ENCODE measurements around the gene CCDC9. TPM values are rescaled to one million over a fixed set of nuclear protein-coding genes. Genes with fewer than 3 reads are reported as not detected.

The CCDC9 gene
- total and polyA plus RNA-seq, 2 of the 13 experiments (the other 11 are each of a cell fraction or from before 2014, with no cell fraction given): 2.9 to 6.3 TPM

GRCh38 chr19:47226426-47227351, 29.6 kb upstream of the CCDC9 start (continued):
- peak; percentile 94 for TF ChIP-seq PATZ1 (CRISPR knock-in tag; IDR thresholded peaks at IDR 0.05)
- TF ChIP-seq SRSF1 (optimal IDR thresholded peaks at IDR 0.05; ENCODE audit: low read depth, low read length): peak; percentile 25
- TF ChIP-seq ZSCAN20 (CRISPR knock-in tag; IDR thresholded peaks at IDR 0.05; ENCODE audit: borderline replicate concordance): no peak; the same call in 1 of the 2 replicates
- peak; percentile 91 for TF ChIP-seq THRA (CRISPR knock-in tag; IDR thresholded peaks at IDR 0.05; ENCODE audit: borderline replicate concordance)
- peak; percentile 87 for TF ChIP-seq SRSF4 (IDR thresholded peaks at IDR 0.05; ENCODE audit: low read depth, low read length, poor library complexity, severe bottlenecking)
- 0 out of 2 replicates have a peak, but pooled peaks have one; percentile 12 for TF ChIP-seq SRY (CRISPR knock-in tag; IDR thresholded peaks at IDR 0.05)
- TF ChIP-seq NCOA5 (CRISPR knock-in tag; IDR thresholded peaks at IDR 0.05): peak; percentile 84; the same call in 1 of the 2 replicates
- TF ChIP-seq MTF2 (CRISPR knock-in tag; IDR thresholded peaks at IDR 0.05; ENCODE audit: borderline replicate concordance): peak; percentile 61; the same call in 1 of the 2 replicates
- peak; percentile 31; the same call in 1 of the 2 replicates for TF ChIP-seq POLR2AphosphoS5 (IDR thresholded peaks at IDR 0.05; ENCODE audit: low read depth, low read length)
- TF ChIP-seq U2AF1 (optimal IDR thresholded peaks at IDR 0.05; ENCODE audit: low read depth, low read length): no peak
- no peak; the same call in 1 of the 2 replicates for TF ChIP-seq ZNF350 (CRISPR knock-in tag; IDR thresholded peaks at IDR 0.05; ENCODE audit: borderline replicate concordance, low read depth)
- TF ChIP-seq ZNF430 (CRISPR knock-in tag; IDR thresholded peaks at IDR 0.05): 0 out of 2 replicates have a peak, but pooled peaks have one; percentile 5
- peak; percentile 20 for TF ChIP-seq TARDBP (CRISPR knock-in tag; IDR thresholded peaks at IDR 0.05)
- TF ChIP-seq ZSCAN22 (CRISPR knock-in tag; IDR thresholded peaks at IDR 0.05): 0 out of 2 replicates have a peak, but pooled peaks have one; percentile 18
- TF ChIP-seq ZFAT (CRISPR knock-in tag; conservative IDR thresholded peaks at IDR 0.05): peak; percentile 10; the same call in 1 of the 2 replicates
- TF ChIP-seq ZNF639 (CRISPR knock-in tag; conservative IDR thresholded peaks at IDR 0.05): no peak; the same call in 1 of the 2 replicates
- TF ChIP-seq TAF1 (CRISPR knock-in tag; IDR thresholded peaks at IDR 0.05): peak; percentile 40; the same call in 1 of the 2 replicates
- TF ChIP-seq ETV5 (CRISPR knock-in tag; IDR thresholded peaks at IDR 0.05; ENCODE audit: borderline replicate concordance): peak; percentile 92
- TF ChIP-seq ZNF121 (CRISPR knock-in tag; IDR thresholded peaks at IDR 0.05): no peak
- peak; percentile 6; the same call in 1 of the 2 replicates for TF ChIP-seq AKAP8 (CRISPR knock-in tag; IDR thresholded peaks at IDR 0.05)
- TF ChIP-seq RXRB (CRISPR knock-in tag; IDR thresholded peaks at IDR 0.05; ENCODE audit: borderline replicate concordance): peak; percentile 79
- no peak for TF ChIP-seq TBX3 (IDR thresholded peaks at IDR 0.05; ENCODE audit: borderline replicate concordance)
- peak; percentile 61; the same call in 1 of the 2 replicates for TF ChIP-seq ZNF761 (CRISPR knock-in tag; conservative IDR thresholded peaks at IDR 0.05)
